IPS-18a (cell line): Measurements from ENCODE around the gene MYORG.

Source experiments
- H3K27ac ChIP-seq: one replicate; pipeline ENCODE4 v1.5.1; 2013; ENCODE audit warnings: low read length
- H3K27me3 ChIP-seq: one replicate; pipeline ENCODE4 v1.6.1; 2013; ENCODE audit warnings: mild to moderate bottlenecking, low read length; ENCODE audit not compliant: control insufficient read depth, insufficient read depth
- H3K36me3 ChIP-seq: one replicate; pipeline ENCODE4 v1.6.1; 2013; ENCODE audit warnings: low read depth, low read length; ENCODE audit not compliant: control insufficient read depth
- H3K4me1 ChIP-seq: one replicate; pipeline ENCODE4 v1.6.1; 2013; ENCODE audit warnings: low read depth, low read length; ENCODE audit not compliant: control insufficient read depth
- H3K4me3 ChIP-seq: one replicate; pipeline ENCODE4 v1.5.1; 2013; ENCODE audit warnings: low read length
- H3K9ac ChIP-seq: one replicate; pipeline ENCODE4 v1.6.1; 2013; ENCODE audit warnings: mild to moderate bottlenecking, low read length, moderate library complexity
- H3K9me3 ChIP-seq: one replicate; pipeline ENCODE4 v1.6.1; 2013; ENCODE audit warnings: low read depth, low read length; ENCODE audit not compliant: control insufficient read depth

Gene MYORG

GRCh38 chr9:34382879-34383278 is 6.2 kb upstream of the MYORG start:
- Histone ChIP-seq H3K9ac (no peak overlapping the region), H3K9me3 (no peaks in the 10 kb centered on the region), H3K27me3 (peaks cover 44% of the 10 kb centered on the region)

GRCh38 chr9:34382054-34382453 is 5.4 kb upstream of the MYORG start:
- peaks cover 9% of the 10 kb centered on the region for H3K4me1 ChIP-seq
- no peaks in the 10 kb centered on the region for H3K9me3 ChIP-seq
- H3K4me3 ChIP-seq: no peak overlapping the region
- peaks cover 44% of the 10 kb centered on the region for H3K27me3 ChIP-seq
- no peak overlapping the region for H3K9ac ChIP-seq
- no peak overlapping the region for H3K27ac ChIP-seq
- no peaks in the 10 kb centered on the region for H3K36me3 ChIP-seq

More at GRCh38 chr9:34382879-34383278, 6.2 kb upstream of the MYORG start:
- no peak overlapping the region for H3K27ac ChIP-seq
- H3K36me3 ChIP-seq: no peaks in the 10 kb centered on the region
- no peak overlapping the region for H3K4me3 ChIP-seq
- H3K4me1 ChIP-seq: peaks cover 5% of the 10 kb centered on the region

DNA sequence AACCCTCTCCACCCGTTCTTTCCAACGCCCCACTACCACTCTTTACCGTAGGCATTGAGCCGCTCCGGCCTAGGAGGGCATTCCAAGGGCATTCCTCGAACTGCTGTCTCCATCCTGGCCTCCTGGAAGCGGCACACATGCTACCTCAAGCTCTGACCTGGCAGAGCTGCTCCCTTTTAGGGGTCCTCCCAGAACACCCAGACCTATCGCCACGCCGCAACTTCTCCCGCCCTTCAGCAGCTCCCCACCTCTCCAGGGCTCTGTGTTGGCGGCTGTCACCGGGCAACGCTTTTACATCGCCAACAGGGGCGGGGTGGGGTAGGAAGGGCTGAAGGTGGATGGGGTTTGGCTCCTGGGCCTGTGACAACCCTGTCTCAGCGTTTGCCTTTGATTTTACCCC is 4.6 kb upstream of the MYORG start:
- Histone ChIP-seq H3K9me3 (no peaks in the 10 kb centered on the region), H3K4me3 (peak overlapping the region; percentile 64), H3K4me1 (peaks cover 9% of the 10 kb centered on the region), H3K27ac (no peak overlapping the region), H3K27me3 (peaks cover 44% of the 10 kb centered on the region), H3K36me3 (no peaks in the 10 kb centered on the region), H3K9ac (peak overlapping the region; percentile 21)

DNA sequence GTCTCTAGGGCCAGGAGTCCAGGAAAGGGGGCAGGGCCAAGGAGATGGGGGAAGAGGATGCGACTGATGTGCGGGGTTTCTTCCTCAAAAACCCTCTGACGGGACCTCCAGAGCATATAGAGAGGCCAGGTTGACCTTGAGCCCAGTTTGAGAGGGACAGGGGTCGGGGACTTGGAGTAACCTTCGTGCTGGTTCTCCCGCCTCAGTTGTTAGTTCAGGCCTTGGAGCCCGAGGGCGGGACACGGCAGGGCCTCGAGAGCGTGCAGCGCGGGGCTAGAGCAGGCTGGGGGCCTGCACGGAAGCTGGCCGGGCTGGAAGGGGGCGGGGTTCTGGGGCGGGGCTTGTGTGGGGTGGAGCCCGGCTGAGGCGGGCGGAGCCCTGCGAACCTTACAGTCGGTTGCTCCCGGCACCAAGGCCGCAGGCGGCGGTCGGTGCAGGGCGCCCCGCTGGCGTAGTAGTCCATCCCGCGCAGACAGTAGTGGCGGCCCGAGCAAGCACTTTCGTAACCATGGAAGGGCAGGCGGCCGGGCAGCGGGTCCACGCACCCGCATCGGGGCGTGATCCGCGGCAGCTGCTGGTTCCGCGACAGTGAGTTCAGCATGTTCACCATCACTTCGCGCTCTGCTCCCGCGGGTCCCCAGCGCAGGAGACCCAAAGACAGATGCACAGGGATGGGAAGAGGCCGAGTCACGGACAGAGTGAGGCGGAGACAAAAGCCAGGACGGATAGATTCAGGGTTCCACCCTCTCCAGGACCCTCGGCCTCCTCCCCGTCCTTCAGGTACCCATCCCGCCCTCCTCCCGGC is 4.0 kb upstream of the MYORG start:
- Histone ChIP-seq H3K36me3 (no peaks in the 10 kb centered on the region), H3K4me3 (peak overlapping the region; percentile 64), H3K4me1 (peaks cover 9% of the 10 kb centered on the region), H3K27ac (no peak overlapping the region), H3K27me3 (peaks cover 49% of the 10 kb centered on the region), H3K9ac (peak overlapping the region; percentile 21), H3K9me3 (no peaks in the 10 kb centered on the region)

DNA sequence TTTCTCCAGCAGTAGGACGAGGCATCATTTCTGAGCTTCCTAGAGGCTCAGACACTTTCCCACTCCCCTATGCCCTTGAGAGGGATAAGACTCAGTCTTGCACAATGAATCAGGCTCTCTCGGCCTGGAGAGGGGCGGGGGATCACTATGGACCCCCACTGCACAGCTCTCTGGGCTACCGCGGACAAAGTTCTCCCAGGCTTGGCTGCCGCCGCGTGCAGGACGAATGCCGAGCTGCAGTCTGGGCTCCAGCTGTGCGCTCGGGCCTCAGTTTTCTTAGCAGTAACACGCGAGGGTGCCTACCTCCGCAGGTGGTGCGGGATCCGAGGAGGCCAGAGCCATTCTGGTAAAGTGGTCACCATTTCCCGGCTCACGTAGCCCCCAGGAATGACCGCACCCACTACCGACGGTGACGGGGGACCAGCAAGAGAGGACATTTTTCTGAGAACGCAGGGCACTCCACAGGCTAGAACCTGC is 3.4 kb upstream of the MYORG start:
- Histone ChIP-seq H3K36me3 (no peaks in the 10 kb centered on the region), H3K4me1 (peaks cover 16% of the 10 kb centered on the region), H3K4me3 (peak overlapping the region; percentile 64), H3K9me3 (no peaks in the 10 kb centered on the region), H3K9ac (no peak overlapping the region), H3K27me3 (peaks cover 54% of the 10 kb centered on the region), H3K27ac (no peak overlapping the region)

- no peaks in the 10 kb centered on the region for H3K9me3 ChIP-seq
- H3K4me1 ChIP-seq: peaks cover 19% of the 10 kb centered on the region
- no peaks in the 10 kb centered on the region for H3K36me3 ChIP-seq
- H3K27ac ChIP-seq: no peak overlapping the region
- H3K27me3 ChIP-seq: peaks cover 54% of the 10 kb centered on the region
- H3K4me3 ChIP-seq: peak overlapping the region; percentile 64
- H3K9ac ChIP-seq: no peak overlapping the region
These were observed 2.8 kb upstream of the MYORG start for GRCh38 chr9:34379334-34380033.

- Histone ChIP-seq H3K4me1 (peaks cover 19% of the 10 kb centered on the region), H3K27ac (no peak overlapping the region), H3K4me3 (no peak overlapping the region), H3K36me3 (no peaks in the 10 kb centered on the region), H3K9ac (no peak overlapping the region), H3K27me3 (peaks cover 54% of the 10 kb centered on the region), H3K9me3 (no peaks in the 10 kb centered on the region)
These were observed 1.8 kb upstream of the MYORG start for GRCh38 chr9:34378376-34379060.

DNA sequence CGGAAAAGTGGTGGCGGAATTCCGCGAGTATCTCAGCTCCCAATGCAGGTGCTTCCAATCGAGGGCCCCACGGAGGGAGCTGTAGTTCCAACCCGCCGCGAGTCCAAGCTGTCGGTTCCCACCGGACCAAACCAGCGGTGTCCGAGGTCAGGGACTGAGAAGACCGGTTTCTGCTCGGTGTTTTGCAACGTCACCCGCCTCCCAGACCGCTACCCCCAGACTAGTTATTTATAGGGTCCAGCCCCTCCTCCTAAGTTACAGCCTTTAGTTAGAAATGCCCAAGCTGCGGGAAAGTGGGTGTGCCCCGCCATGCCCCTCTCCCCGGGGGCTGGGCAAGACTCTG is 677 bp upstream of the MYORG start:
- Histone ChIP-seq H3K4me3 (peak overlapping the region; percentile 69), H3K4me1 (peaks cover 19% of the 10 kb centered on the region), H3K9me3 (no peaks in the 10 kb centered on the region), H3K27me3 (peaks cover 53% of the 10 kb centered on the region), H3K27ac (no peak overlapping the region), H3K36me3 (no peaks in the 10 kb centered on the region), H3K9ac (no peak overlapping the region)

DNA sequence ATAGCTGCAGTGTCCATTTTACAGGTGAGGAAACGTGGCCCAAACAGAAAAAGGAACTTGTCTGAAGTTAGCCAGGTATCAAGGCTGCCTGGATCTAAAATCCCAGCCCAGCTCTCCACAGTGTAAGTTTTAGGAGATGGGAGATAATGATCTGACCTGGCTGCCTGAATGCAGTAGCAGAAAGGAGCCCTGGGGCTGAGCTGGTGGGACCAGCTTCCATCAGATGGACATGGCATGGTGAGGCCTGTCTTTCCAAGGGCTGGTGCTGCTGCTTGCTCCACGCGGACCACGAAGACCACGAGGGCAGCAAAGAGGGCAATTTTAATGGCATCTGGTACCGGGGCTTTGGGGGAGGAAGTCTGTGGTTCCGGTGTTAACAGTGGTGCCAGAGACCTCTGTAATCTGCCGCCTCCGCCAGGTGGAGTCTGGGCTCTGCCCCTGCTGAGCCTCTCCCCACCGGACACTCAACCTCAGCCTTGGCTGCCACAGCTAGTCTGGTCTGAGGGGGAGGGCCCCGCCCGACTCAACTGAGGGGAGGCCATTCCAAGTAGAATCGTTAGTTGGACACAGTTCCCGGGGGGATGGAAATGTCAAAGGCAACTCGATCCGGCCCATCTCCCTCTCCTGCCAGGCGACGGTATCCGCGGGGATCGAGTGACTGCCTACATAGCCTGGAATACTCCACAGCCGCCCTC is 650 bp downstream of the MYORG start:
- Histone ChIP-seq H3K27ac (no peak overlapping the region), H3K27me3 (peaks cover 40% of the 10 kb centered on the region), H3K9ac (peak overlapping the region; percentile 10), H3K4me1 (peaks cover 19% of the 10 kb centered on the region), H3K9me3 (no peaks in the 10 kb centered on the region), H3K36me3 (no peaks in the 10 kb centered on the region), H3K4me3 (peak overlapping the region; percentile 69)

DNA sequence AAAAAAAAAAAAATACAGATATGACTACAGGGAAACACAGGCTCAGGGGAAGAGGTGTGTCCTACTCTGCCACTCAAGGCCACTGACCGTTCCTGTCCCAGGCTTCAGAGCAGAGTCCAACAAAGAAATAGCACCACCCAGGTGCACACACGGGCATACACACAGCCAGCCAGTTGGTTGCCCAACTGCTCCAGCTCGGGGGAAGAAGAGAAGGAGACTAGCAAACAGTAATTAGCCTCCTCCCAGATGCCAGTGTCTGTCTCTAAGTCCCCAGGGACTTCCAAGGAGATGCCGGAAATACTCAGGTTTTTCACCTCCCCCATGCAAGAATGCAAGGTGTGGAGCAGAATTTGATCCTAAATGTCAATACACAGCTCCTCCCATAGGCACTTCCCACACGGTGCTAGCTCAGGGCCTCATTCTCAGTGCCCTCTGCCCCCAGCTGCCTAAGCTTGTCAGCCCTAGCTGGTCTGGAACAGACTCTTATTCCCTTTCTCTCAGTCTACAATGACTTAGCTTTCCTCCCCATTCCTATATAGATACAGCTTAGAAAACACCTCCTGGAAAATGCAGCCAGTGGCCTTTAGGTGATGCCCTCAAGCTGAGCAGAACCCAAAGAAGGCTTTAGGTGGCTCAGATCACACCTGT is 1.7 kb downstream of the MYORG start:
- H3K9me3 ChIP-seq: no peaks in the 10 kb centered on the region
- peaks cover 3% of the 10 kb centered on the region for H3K36me3 ChIP-seq
- H3K4me3 ChIP-seq: no peak overlapping the region
- H3K27ac ChIP-seq: no peak overlapping the region
- no peak overlapping the region for H3K9ac ChIP-seq
- H3K4me1 ChIP-seq: peaks cover 14% of the 10 kb centered on the region
- peaks cover 31% of the 10 kb centered on the region for H3K27me3 ChIP-seq

DNA sequence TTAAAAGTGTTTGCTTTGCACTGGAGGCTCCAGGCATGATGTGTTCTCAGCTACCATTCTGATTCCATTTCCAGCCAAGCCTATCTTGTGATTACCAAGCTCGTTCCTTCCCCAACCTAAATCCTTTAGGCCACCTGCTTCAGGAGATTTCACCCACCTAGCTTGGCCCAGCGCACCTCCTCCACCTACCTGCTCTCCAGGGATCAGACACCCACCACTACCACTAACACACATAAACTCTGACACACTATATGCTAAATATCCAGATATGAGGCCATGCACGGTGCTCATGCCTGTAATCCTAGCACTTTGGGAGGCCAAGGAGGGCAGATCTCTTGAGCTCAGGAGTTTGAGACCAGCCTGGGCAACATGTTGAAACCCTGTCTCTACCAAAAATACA is 2.4 kb downstream of the MYORG start:
- H3K27me3 ChIP-seq: peaks cover 24% of the 10 kb centered on the region
- no peak overlapping the region for H3K27ac ChIP-seq
- no peak overlapping the region for H3K9ac ChIP-seq
- H3K9me3 ChIP-seq: no peaks in the 10 kb centered on the region
- H3K4me3 ChIP-seq: no peak overlapping the region
- H3K4me1 ChIP-seq: peaks cover 14% of the 10 kb centered on the region
- peaks cover 3% of the 10 kb centered on the region for H3K36me3 ChIP-seq
